H9 (cell line): ENCODE measurements around the gene KIF26A. TPM values are rescaled to one million over a fixed set of nuclear protein-coding genes. Genes with fewer than 3 reads are reported as not detected.

Experiments
- DNase-seq: peaks from one replicate; pipeline ENCODE4 v3.0.0-alpha.2; 2017
- H2AFZ ChIP-seq: one replicate; pipeline ENCODE4 v1.6.1; 2013; ENCODE audit warnings: mild to moderate bottlenecking, low read length, control low read depth, moderate library complexity
- H2AK5ac ChIP-seq: 2 replicates; pipeline ENCODE4 v1.6.1; 2013; ENCODE audit warnings: low read length, control low read depth, mixed read lengths; ENCODE audit not compliant: insufficient read length
- H2BK120ac ChIP-seq: one replicate; pipeline ENCODE4 v1.6.1; 2013; ENCODE audit warnings: low read depth, mild to moderate bottlenecking, low read length, control low read depth, inconsistent platforms; ENCODE audit not compliant: poor library complexity, severe bottlenecking
- H2BK12ac ChIP-seq: 2 replicates; pipeline ENCODE4 v1.6.1; 2013; ENCODE audit warnings: low read length, control low read depth, mixed read lengths, low read depth; ENCODE audit not compliant: insufficient read length
- H2BK15ac ChIP-seq: 2 replicates; pipeline ENCODE4 v1.6.1; 2013; ENCODE audit warnings: low read depth, low read length, control low read depth
- H2BK20ac ChIP-seq: one replicate; pipeline ENCODE4 v1.6.1; 2013; ENCODE audit warnings: low read depth, mild to moderate bottlenecking, low read length, control low read depth, inconsistent platforms; ENCODE audit not compliant: poor library complexity, severe bottlenecking
- H2BK5ac ChIP-seq: 2 replicates; pipeline ENCODE4 v1.6.1; 2013; ENCODE audit warnings: low read length, control low read depth, mixed read lengths; ENCODE audit not compliant: insufficient read length
- H3K14ac ChIP-seq: 2 replicates; pipeline ENCODE4 v1.6.1; 2013; ENCODE audit warnings: low read length, control low read depth; ENCODE audit not compliant: insufficient read depth
- H3K18ac ChIP-seq: 2 replicates; pipeline ENCODE4 v1.6.1; 2013; ENCODE audit warnings: low read depth, mild to moderate bottlenecking, mixed read lengths, low read length, control low read depth; ENCODE audit not compliant: insufficient read length
- H3K23ac ChIP-seq: 2 replicates; pipeline ENCODE4 v1.6.1; 2013; ENCODE audit warnings: low read length, control low read depth, mixed read lengths, low read depth; ENCODE audit not compliant: insufficient read length
- H3K23me2 ChIP-seq: 2 replicates; pipeline ENCODE4 v1.6.1; 2013; ENCODE audit warnings: low read depth, mild to moderate bottlenecking, mixed read lengths, low read length, control low read depth; ENCODE audit not compliant: insufficient read length, poor library complexity, severe bottlenecking
- H3K27ac ChIP-seq: 2 replicates; pipeline ENCODE4 v1.5.1; 2013; ENCODE audit warnings: low read length, control low read depth, mixed read lengths, low read depth; ENCODE audit not compliant: insufficient read length
- H3K27me3 ChIP-seq: 2 replicates; pipeline ENCODE4 v1.6.1; 2013; ENCODE audit warnings: low read length, control low read depth, inconsistent platforms; ENCODE audit not compliant: insufficient read depth
- H3K4ac ChIP-seq: 2 replicates; pipeline ENCODE4 v1.6.1; 2013; ENCODE audit warnings: low read depth, mild to moderate bottlenecking, control low read depth, inconsistent platforms, low read length, moderate library complexity
- H3K4me1 ChIP-seq: 2 replicates; pipeline ENCODE4 v1.6.1; 2013; ENCODE audit warnings: low read length, control low read depth, inconsistent platforms; ENCODE audit not compliant: insufficient read depth
- H3K4me2 ChIP-seq: 2 replicates; pipeline ENCODE4 v1.6.1; 2013; ENCODE audit warnings: low read length, control low read depth, mixed read lengths; ENCODE audit not compliant: insufficient read length, insufficient read depth
- H3K56ac ChIP-seq: 2 replicates; pipeline ENCODE4 v1.6.1; 2013; ENCODE audit warnings: low read depth, mild to moderate bottlenecking, mixed read lengths, low read length, control low read depth; ENCODE audit not compliant: insufficient read length
- H3K79me1 ChIP-seq: 2 replicates; pipeline ENCODE4 v1.6.1; 2013; ENCODE audit warnings: low read depth, mild to moderate bottlenecking, moderate library complexity, low read length, control low read depth, inconsistent platforms; ENCODE audit not compliant: insufficient read depth, poor library complexity, severe bottlenecking
- H3K79me2 ChIP-seq: 2 replicates; pipeline ENCODE4 v1.6.1; 2013; ENCODE audit warnings: low read length, control low read depth, inconsistent platforms; ENCODE audit not compliant: insufficient read depth
- H3K9ac ChIP-seq: 2 replicates; pipeline ENCODE4 v1.6.1; 2013; ENCODE audit warnings: low read length, control low read depth, mixed read lengths; ENCODE audit not compliant: insufficient read length; ENCODE audit errors: extremely low read depth
- H3K9me3 ChIP-seq: one replicate; pipeline ENCODE4 v1.6.1; 2013; ENCODE audit warnings: low read depth, low read length, inconsistent platforms; ENCODE audit not compliant: control insufficient read depth
- H3T11ph ChIP-seq: one replicate; pipeline ENCODE4 v1.6.1; 2013; ENCODE audit warnings: mild to moderate bottlenecking, low read length, control low read depth, inconsistent platforms
- H4K20me1 ChIP-seq: one replicate; pipeline ENCODE4 v1.6.1; 2013; ENCODE audit not compliant: control insufficient read depth, insufficient read length, insufficient read depth
- H4K5ac ChIP-seq: 2 replicates; pipeline ENCODE4 v1.6.1; 2013; ENCODE audit warnings: low read depth, mild to moderate bottlenecking, mixed read lengths, low read length, control low read depth; ENCODE audit not compliant: insufficient read length
- H4K8ac ChIP-seq: replicated peaks from 2 replicates; pipeline ENCODE4 v1.6.1; 2013; ENCODE audit warnings: low read length, control low read depth, mixed read lengths, low read depth; ENCODE audit not compliant: insufficient read length
- H4K91ac ChIP-seq: 2 replicates; pipeline ENCODE4 v1.6.1; 2013; ENCODE audit warnings: low read depth, mild to moderate bottlenecking, moderate library complexity, mixed read lengths, low read length, control low read depth; ENCODE audit not compliant: insufficient read length
- H3K27ac Mint-ChIP-seq, 3 experiments: 2 replicates in 2 of 3; 3 replicates in 1 of 3; pipeline ENCODE4 v1.8.0; 2020 to 2021; ENCODE audit warnings: mixed read lengths in 3 of 3, mild to moderate bottlenecking in 1 of 3, moderate library complexity in 1 of 3
- H3K27me3 Mint-ChIP-seq: 2 replicates; pipeline ENCODE4 v1.8.0; 2021; ENCODE audit warnings: low read depth, mild to moderate bottlenecking, moderate library complexity, mixed read lengths
- H3K36me3 Mint-ChIP-seq, 3 experiments: 2 replicates in 2 of 3; 3 replicates in 1 of 3; pipeline ENCODE4 v1.8.0; 2020 to 2021; ENCODE audit warnings: low read depth in 3 of 3, mixed read lengths in 3 of 3; ENCODE audit not compliant: insufficient read depth in 1 of 3
- H3K4me1 Mint-ChIP-seq, 2 experiments: 2 replicates each; pipeline ENCODE4 v1.8.0; 2020; ENCODE audit warnings: mixed read lengths in 2 of 2
- H3K4me3 Mint-ChIP-seq, 2 experiments: 2 replicates in 1 of 2; 3 replicates in 1 of 2; pipeline ENCODE4 v1.8.0; 2020 to 2021; ENCODE audit warnings: mild to moderate bottlenecking in 2 of 2, mixed read lengths in 2 of 2, moderate library complexity in 1 of 2
- H3K9me3 Mint-ChIP-seq, 2 experiments: 2 replicates in 1 of 2; 3 replicates in 1 of 2; pipeline ENCODE4 v1.8.0; 2020; ENCODE audit warnings: mild to moderate bottlenecking in 2 of 2, mixed read lengths in 2 of 2, moderate library complexity in 1 of 2
- CTCF ChIP-seq: fragments of 200-600 bp; sonication (generic); conservative IDR thresholded peaks from 3 replicates; pipeline ENCODE4 v1.8.0; 2021; ENCODE audit warnings: antibody characterized with exemption, mild to moderate bottlenecking
- WGBS: extraction: QIAGEN DNeasy Blood & Tissue Kit; methylation state at CpG from one replicate; pipeline ENCODE4 v1.1.7; 2013; ENCODE audit warnings: missing lambda C conversion rate, low lambda C conversion rate, mixed read lengths; ENCODE audit not compliant: insufficient read length; ENCODE audit errors: extremely low coverage; 5-methylcytosine and 5-hydroxymethylcytosine counted together
- total RNA-seq: library from RNA; stranded (reverse); gene quantifications from 2 replicates; pipeline ENCODE4 v1.2.1, GENCODE V29; 2021

KIF26A gene
- total RNA-seq, 1 experiment from 2014 or later = 44.2 TPM

DNA sequence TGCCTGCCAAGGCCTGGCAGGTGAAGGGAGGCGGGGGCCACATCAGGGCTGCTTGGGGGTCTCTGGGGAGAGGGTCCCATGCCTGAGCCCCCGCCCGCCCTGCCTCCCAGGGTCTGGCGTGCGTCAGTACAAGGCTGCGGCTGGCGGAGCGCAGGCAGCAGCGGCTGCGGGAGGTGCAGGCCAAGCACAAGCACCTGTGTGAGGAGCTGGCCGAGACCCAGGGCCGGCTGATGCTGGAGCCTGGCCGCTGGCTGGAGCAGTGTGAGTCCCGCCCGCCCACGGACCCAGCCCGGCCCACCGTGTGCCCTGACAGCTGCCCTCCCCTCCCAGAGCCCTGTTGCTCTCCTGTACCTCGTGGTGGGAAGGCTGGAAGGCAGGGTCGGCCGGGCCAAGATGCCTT lies 40.7 kb downstream of the KIF26A start:
- no peak overlapping the region for H2BK20ac ChIP-seq

More for the DNA sequence above, 40.7 kb downstream of the KIF26A start:
- Histone ChIP-seq H3K14ac (no peak overlapping the region), H2BK12ac (no peak overlapping the region), H3K9ac (no peak overlapping the region), H4K8ac (no peak overlapping the region), H3K4me1 (no peaks in the 10 kb centered on the region), H4K91ac (no peak overlapping the region), H2AK5ac (no peak overlapping the region), H2BK15ac (no peak overlapping the region), H3K27me3 (no peaks in the 10 kb centered on the region), H3K9me3 (no peaks in the 10 kb centered on the region), H2BK120ac (no peak overlapping the region), H4K5ac (no peak overlapping the region), H3K79me1 (no peaks in the 10 kb centered on the region), H3K18ac (no peak overlapping the region), H2BK5ac (no peak overlapping the region), H3K27ac (no peak overlapping the region), H3K4me2 (no peak overlapping the region), H4K20me1 (no peaks in the 10 kb centered on the region), H2AFZ (no peak overlapping the region), H3K79me2 (no peaks in the 10 kb centered on the region), H3K4ac (no peak overlapping the region), H3T11ph (no peak overlapping the region), H3K23me2 (no peaks in the 10 kb centered on the region), H3K56ac (no peak overlapping the region), H3K23ac (no peak overlapping the region)
- peaks cover 2 to 4% of the 10 kb centered on the region in 2 experiments; a peak in 2 of 4 replicates for H3K4me1 Mint-ChIP-seq
- no peaks in the 10 kb centered on the region for H3K9me3 Mint-ChIP-seq
- no peak overlapping the region for H3K27ac Mint-ChIP-seq
- no peak for DNase-seq
- H3K27me3 Mint-ChIP-seq = no peaks in the 10 kb centered on the region
- no peak for TF ChIP-seq CTCF
- no peak overlapping the region for H3K4me3 Mint-ChIP-seq
- H3K36me3 Mint-ChIP-seq = peaks cover 2 to 10% (median 4%) of the 10 kb centered on the region in 3 experiments; a peak in 4 of 7 replicates
- WGBS = no CpG with 5 or more reads among the region's 21 CpGs
